Stimulated activated CD4-positive, alpha-beta T cell treated with anti-CD3 and anti-CD28 coated beads, Interleukin-15, amount 100 ng/mL, for 1 hour (primary cell): ENCODE results near the gene OTULINL.
A peak's percentile ranks its signal among the peaks of the same experiment; 100 is the strongest.

Source experiments
- DNase-seq, 2 donors: peaks; one replicate each; pipeline ENCODE4 v3.0.0-alpha.2; 2020; ENCODE audit warnings: low read depth in 1 of 2, low spot score in 1 of 2

Gene OTULINL

DNA sequence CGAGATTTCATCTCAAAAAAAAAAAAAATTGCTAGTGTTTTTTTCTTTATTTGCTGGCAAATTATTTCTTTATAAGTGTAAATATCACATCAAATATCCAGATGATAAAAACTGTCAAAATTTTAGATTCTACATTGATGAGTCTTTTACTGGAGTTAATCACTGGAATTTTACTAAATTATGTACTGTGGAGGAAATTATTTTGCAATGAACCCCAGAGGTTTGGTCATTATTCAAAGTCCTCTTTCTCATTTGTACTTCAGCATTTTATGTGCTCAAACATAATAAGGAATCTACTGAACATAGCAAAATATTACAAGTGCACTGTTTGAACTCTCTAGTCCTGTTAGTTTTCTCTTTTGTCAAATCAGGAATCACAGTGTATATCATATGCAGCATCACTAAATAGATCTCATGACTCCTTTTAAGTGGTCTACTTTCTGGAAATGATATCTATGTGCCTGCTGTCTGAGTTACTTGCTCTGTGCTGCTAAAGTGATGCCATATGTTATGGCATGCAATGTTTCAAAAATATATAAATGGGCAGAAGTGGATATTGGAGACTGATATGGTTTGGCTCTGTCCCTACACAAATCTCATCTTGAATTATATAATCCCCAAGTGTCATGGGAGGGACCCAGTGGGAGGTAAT, 18.0 kb downstream of the OTULINL start:
- DNase-seq: no peak

GRCh38 chr5:14600846-14601245, 19.3 kb downstream of the OTULINL start:
- DNase-seq: no peak

DNA sequence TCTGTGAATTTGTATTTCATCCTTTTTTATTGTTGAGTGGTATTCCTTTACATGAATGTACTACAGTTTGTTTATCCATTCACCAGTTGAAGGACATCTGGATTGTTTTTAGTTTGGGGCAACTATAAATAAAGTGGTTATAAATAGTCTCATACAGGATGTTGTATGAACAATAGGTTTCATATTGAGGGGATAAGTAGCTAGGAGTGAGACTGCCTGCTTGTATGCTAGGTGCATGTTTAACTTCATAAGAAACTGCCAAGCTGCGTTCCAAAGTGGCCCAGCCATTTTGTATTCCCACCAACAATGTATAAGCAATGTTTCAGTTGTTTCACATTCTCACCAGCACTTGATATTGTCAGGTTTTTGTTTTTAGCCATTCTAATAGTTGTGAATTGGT, 21.5 kb downstream of the OTULINL start:
- DNase-seq: no peak

DNA sequence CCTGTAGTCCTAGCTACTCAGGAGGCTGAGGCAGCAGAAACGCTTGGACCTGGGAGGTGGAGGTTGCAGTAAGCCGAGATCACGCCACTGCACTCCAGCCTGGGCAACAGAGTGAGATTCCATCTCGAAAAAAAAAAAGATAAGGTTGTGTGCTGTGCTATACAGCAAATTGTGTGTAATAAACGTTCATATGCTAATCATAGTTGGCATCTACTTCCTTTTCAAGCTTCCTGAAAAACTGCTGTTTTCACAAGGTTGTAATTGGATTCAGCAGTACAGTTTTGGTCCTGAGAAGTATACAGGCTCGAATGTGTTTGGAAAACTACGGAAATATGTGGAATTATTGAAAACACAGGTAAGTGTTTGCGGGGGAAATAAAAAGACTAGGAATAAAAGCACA, 25.5 kb downstream of the OTULINL start:
- no peak for DNase-seq

DNA sequence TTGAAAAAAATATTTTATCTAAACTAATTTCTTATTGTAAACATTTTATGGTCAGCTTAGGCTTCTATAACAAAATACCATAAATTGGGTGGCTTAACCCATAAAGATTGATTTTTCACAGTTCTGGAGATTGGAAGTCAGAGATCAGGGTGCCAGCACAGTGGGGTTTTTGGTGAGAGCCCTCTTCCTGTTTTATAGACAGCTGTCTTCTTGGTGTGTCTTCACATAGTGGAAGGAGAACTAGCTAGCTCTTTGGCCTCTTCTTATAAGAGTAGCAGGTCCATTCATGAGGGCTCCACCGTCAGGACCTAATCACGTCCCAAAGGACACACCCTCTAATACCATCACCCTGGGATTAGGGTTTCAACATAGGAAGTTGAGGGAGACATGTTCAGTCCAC, 26.6 kb downstream of the OTULINL start:
- DNase-seq: no peak

- no peak for DNase-seq
Observed at GRCh38 chr5:14611737-14612136, 30.1 kb downstream of the OTULINL start.

DNA sequence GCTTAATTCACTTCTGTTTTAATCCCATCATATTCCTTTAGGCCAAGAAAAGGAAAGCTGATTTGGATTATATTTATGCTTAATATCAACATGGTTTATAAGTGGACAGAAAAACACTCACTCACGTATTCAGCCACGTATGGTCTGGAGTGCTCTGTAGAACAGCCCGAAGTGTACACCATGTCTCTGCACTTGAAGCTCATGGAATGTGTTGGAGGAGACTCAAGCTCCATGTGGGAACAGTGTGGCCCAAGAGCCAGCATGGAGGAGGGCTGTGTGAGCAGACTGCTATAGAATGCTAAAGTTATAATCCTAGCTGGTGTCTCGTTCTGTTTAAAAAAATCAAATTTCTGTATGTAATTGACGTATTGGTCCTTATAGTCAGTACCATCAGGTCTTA, 32.9 kb downstream of the OTULINL start:
- no peak for DNase-seq

- no peak for DNase-seq
Observed at GRCh38 chr5:14615365-14615764, 33.8 kb downstream of the OTULINL start.

DNA sequence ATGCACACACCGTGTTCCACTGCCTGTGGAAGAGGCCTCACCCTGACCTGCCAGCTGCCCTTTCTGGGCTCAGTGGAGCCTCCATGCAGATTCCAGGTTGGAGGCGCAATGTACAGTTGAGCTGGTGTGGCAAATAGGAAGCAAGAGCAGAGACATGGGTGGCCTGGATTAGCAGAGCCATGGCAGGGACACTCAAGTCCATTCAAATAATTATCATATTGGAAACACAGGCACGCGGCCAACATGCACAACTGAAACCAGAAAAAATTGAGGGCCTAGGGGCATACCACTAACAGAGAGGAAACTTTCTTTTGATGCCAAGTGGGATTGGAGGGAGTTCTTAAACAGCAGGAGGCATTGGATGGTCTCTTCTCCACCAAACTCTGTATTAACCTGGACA, 35.8 kb downstream of the OTULINL start:
- DNase-seq: no peak

DNA sequence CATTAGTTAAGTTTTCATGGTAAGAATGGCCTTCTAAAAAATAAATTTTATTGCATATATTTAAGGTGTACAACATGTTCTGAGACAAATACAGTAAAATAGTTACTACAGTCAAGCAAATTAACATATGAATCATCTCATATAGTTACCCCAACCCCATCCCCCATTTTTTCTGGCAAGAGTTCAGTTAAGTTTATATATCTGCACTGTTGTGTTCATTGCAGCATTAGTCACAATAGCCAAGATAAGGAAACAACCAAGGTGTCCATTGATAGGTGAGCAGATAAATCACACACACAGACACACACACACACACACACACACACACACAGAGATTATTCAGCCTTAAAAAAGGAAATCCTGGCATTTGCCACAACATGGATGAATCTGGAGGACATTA, 45.7 kb downstream of the OTULINL start:
- DNase-seq: no peak

GRCh38 chr5:14628346-14628745, 46.8 kb downstream of the OTULINL start:
- peak; percentile 8 to 10 for DNase-seq

DNA sequence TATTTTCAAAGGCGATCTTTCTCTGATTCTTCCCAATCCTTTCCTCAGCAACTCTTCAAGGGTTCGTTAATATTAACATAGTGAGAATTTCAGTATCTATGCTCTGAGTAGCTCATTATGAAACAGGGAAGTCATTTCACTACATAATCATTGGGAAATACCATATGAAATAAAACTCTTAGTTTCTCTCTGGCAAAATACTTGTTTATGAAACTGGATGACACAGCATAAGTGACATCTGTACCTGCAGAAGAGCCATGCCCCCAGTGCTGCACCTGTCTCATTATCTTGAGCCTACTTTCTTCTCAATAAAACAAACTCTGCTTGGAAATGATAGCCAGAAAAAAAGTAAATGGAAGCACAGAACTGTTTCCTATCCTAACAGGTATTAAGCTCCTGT, 49.1 kb downstream of the OTULINL start:
- no peak for DNase-seq

GRCh38 chr5:14635656-14636055, 54.1 kb downstream of the OTULINL start:
- no peak for DNase-seq

GRCh38 chr5:14640765-14641164, 59.2 kb downstream of the OTULINL start:
- DNase-seq: no peak

GRCh38 chr5:14644623-14645237, 63.1 kb downstream of the OTULINL start:
- DNase-seq: no peak

DNA sequence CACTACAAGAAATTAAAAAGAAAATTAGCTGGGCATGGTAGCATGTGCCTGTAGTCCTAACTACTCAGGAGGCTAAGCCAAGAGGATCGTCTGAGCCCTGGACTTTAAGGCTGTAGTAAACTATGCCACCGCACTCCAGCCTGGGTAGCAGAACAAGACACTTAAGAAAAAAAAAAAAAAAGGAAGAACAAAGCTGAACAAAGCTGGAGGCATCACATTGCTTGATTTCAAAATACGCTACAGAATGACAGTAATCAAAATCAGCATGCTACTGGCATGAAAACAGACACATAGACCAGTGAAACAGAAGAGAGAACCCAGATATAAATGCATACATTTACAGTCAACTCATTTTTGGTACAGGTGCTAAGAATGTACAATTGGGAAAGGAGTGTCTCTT, 68.5 kb downstream of the OTULINL start:
- DNase-seq: no peak

GRCh38 chr5:14655146-14655741, 73.7 kb downstream of the OTULINL start:
- no peak for DNase-seq

GRCh38 chr5:14656898-14657297, 75.3 kb downstream of the OTULINL start:
- no peak for DNase-seq

DNA sequence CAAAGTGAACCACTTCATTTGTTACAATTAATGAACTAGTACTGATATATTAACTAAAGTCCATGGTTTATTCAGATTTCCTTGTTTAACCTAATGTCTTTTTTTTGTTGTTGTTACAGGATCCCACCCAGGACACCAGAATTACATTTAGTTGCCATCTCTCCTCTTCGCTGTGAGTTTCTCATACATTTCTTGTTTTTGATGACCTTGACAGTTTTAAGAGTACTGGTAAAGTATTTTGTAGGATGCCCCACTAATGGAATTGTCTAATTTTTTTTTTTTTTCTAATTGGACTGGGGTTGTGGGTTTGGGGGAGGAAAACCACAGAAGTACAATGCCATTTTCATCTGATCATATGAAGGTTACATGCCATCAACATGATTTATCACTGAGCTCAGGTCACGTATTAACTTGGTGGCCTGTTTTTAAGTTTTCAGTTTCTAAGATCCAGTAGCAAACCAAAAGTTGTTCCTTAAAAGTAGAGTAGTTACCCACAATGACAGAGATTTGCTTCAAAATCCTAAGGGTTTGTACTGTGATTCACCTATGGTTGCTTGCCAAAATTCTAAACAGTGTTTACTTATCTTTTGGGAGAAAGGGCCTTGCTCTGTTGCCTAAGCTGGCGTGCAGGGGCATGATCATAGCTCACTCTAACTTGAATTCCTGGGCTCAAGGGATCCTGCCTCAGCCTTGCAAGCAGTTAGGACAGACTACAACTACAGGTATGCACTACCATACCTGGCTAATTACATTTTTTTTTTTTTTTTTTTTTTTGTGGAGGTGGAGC, 78.4 kb downstream of the OTULINL start:
- no peak for DNase-seq

GRCh38 chr5:14660833-14661232, 79.2 kb downstream of the OTULINL start:
- DNase-seq: no peak
